PC-3 (cell line): ENCODE measurements around the gene NAV2.

Experiments used
- CTCF ChIP-seq: fragments of 300-600 bp; sonication (generic); conservative IDR thresholded peaks from 2 replicates; pipeline ENCODE4 v1.5.1; 2017; ENCODE audit warnings: antibody characterized with exemption, low read depth, mild to moderate bottlenecking, low read length
- EZH2phosphoT487 ChIP-seq: fragments of 300-600 bp; sonication (generic); IDR thresholded peaks from 2 replicates; pipeline ENCODE4 v1.6.1; 2018; ENCODE audit warnings: mild to moderate bottlenecking, antibody characterized with exemption, low read length, borderline replicate concordance

- TF ChIP-seq EZH2phosphoT487 (no peak), CTCF (no peak)
Measured at GRCh38 chr11:19994672-19995071, 282.0 kb downstream of the NAV2 start.
